ENCODE measurements around the gene CHD9.
"Not testable (repeated sequence)": the region's sequence is repeated elsewhere in the genome, so short reads cannot be mapped to it uniquely, and the experiment has no call there.

CHD9 gene

DNA sequence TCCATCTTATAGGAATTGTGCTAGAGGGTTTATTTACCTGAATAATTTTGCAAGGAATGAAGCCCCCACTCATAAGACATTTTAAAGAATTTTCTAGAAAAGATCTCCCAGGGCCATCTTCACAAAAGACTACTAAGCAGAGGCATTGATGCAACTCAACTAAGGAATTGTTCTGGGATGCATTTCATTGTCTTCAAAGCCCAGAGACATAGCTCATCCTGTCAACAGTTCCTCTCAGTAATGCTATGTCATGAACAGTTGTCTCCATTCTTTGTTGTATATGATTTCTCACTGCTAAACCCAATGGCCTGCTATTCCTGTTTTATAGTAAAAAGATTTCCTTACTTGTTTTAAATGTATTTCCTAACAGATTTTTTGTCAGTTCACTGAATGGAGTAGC lies 242.7 kb downstream of the CHD9 start:
- H3K27me3 ChIP-seq, result no peaks in the 10 kb centered on the region
- H3K9me3 ChIP-seq, result no peaks in the 10 kb centered on the region
- no peaks in the 10 kb centered on the region for H3K4me1 ChIP-seq
- H3K36me3 ChIP-seq, result peaks cover 84% of the 10 kb centered on the region
- DNase-seq, result no peak
- TF ChIP-seq, protein P1, sequence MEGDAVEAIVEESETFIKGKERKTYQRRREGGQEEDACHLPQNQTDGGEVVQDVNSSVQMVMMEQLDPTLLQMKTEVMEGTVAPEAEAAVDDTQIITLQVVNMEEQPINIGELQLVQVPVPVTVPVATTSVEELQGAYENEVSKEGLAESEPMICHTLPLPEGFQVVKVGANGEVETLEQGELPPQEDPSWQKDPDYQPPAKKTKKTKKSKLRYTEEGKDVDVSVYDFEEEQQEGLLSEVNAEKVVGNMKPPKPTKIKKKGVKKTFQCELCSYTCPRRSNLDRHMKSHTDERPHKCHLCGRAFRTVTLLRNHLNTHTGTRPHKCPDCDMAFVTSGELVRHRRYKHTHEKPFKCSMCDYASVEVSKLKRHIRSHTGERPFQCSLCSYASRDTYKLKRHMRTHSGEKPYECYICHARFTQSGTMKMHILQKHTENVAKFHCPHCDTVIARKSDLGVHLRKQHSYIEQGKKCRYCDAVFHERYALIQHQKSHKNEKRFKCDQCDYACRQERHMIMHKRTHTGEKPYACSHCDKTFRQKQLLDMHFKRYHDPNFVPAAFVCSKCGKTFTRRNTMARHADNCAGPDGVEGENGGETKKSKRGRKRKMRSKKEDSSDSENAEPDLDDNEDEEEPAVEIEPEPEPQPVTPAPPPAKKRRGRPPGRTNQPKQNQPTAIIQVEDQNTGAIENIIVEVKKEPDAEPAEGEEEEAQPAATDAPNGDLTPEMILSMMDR (IDR thresholded peaks at IDR 0.05; ENCODE audit: low read depth, low read length), result no peak
- H3K4me3 ChIP-seq (ENCODE audit: low read depth, low read length), result no peak overlapping the region

DNA sequence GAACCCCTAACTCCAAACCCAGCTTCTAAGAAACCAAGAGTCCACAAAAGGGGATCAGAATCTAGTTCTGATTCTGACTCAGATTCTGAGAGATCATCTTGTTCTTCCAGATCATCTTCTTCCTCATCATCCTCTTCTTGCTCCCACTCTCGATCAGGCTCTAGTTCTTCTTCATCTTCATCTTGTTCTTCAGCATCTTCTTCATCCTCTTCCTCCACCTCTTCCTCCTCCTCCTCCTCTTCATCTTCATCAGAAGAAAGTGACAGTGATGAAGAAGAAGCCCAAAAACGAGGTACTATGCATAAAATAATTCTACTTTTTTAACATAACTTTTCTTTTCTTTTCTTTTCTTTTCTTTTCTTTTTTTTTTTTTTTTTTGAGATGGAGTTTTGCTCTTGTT lies 249.5 kb downstream of the CHD9 start:
- Histone ChIP-seq H3K36me3 (peaks cover 76% of the 10 kb centered on the region), H3K27me3 (no peaks in the 10 kb centered on the region), H3K4me1 (no peaks in the 10 kb centered on the region), H3K9me3 (no peaks in the 10 kb centered on the region), H3K4me3 (ENCODE audit: low read depth, low read length) (no peak overlapping the region)
- no peak for DNase-seq
- TF ChIP-seq, protein P1 (IDR thresholded peaks at IDR 0.05; ENCODE audit: low read depth, low read length), result no peak

DNA sequence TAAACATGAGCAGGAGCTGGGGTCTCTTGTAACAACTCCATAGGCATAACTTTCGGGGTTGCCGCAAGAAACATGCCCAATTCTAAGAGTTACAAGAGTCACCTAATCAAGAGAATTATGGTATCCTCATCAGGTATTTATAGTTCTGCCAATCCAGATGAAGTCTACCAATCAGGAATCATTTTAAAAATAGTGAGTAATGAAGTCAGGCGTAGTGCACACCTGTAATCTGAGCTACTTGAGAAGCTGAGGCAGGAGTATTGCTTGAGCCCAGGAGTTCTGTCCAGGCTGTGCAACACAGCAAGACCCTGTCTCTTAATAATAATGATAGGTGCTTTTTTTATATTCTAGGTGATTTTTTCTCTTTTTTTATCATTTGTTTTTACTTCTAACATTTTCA lies 251.0 kb downstream of the CHD9 start:
- no peak overlapping the region for H3K4me3 ChIP-seq (ENCODE audit: low read depth, low read length)
- peaks cover 74% of the 10 kb centered on the region for H3K36me3 ChIP-seq
- H3K9me3 ChIP-seq, result no peaks in the 10 kb centered on the region
- H3K4me1 ChIP-seq, result no peaks in the 10 kb centered on the region
- no peaks in the 10 kb centered on the region for H3K27me3 ChIP-seq
- TF ChIP-seq, protein P1 (IDR thresholded peaks at IDR 0.05; ENCODE audit: low read depth, low read length), result no peak
- no peak for DNase-seq

DNA sequence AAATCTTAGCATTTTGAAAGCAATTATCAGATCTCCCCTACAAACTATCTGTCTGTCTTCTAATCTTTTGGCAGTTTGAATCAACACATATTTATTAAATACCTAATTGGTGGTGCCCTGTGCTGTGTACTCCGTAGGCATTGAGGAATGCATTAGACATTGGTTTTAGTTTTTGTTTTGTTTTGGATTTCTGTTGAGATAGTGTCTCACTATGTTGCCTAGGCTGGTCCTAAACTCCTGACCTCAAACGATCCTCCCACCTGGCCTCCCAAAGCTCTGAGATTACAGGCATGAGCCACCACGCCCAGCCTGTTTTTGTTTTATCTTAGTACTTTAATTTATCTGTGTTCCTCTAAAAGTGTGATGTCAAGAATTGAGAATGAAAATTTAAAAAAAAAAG lies 254.7 kb downstream of the CHD9 start:
- Histone ChIP-seq H3K9me3 (no peaks in the 10 kb centered on the region), H3K36me3 (peaks cover 86% of the 10 kb centered on the region), H3K27me3 (no peaks in the 10 kb centered on the region), H3K4me3 (ENCODE audit: low read depth, low read length) (no peak overlapping the region), H3K4me1 (no peaks in the 10 kb centered on the region)
- TF ChIP-seq, protein P1 (IDR thresholded peaks at IDR 0.05; ENCODE audit: low read depth, low read length), result no peak
- no peak for DNase-seq

DNA sequence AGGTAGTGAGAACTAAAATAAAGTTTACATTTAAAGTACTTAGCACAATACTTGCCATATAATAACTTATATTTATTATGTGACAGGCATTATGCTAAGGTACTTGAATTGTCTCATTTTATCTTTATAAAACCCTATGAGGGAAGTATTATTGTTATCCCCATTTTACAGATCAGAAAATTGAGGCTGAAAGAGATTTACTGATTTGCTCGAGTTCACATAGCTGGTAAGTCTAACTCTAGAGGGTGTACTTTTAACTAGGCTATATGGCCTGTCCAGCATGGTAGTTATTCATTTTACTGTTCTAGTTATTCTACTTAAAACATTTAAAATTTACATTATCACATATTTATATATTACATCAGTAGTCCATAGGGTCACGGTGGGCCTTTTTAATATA lies 266.2 kb downstream of the CHD9 start:
- Histone ChIP-seq H3K4me3 (ENCODE audit: low read depth, low read length) (no peak overlapping the region), H3K27me3 (no peaks in the 10 kb centered on the region), H3K36me3 (peaks cover 70% of the 10 kb centered on the region), H3K4me1 (no peaks in the 10 kb centered on the region), H3K9me3 (no peaks in the 10 kb centered on the region)
- TF ChIP-seq, protein P1 (IDR thresholded peaks at IDR 0.05; ENCODE audit: low read depth, low read length), result no peak
- no peak for DNase-seq

DNA sequence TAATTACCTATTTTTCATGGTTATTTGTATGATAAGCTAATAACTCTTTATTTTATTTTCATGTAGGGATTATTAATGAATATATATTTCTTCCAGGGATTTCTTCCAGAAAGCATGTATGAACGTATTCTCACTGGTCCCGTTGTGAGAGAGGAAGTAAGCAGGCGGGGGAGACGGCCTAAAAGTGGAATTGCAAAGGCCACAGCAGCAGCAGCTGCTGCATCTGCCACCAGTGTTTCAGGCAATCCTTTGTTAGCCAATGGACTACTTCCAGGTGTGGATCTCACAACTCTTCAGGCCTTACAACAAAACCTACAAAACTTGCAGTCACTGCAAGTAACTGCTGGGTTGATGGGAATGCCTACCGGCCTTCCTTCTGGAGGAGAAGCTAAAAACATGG lies 269.1 kb downstream of the CHD9 start:
- Histone ChIP-seq H3K36me3 (peaks cover 48% of the 10 kb centered on the region), H3K27me3 (no peaks in the 10 kb centered on the region), H3K4me1 (no peaks in the 10 kb centered on the region), H3K4me3 (ENCODE audit: low read depth, low read length) (no peak overlapping the region), H3K9me3 (no peaks in the 10 kb centered on the region)
- DNase-seq, result no peak
- TF ChIP-seq, protein P1 (IDR thresholded peaks at IDR 0.05; ENCODE audit: low read depth, low read length), result no peak

DNA sequence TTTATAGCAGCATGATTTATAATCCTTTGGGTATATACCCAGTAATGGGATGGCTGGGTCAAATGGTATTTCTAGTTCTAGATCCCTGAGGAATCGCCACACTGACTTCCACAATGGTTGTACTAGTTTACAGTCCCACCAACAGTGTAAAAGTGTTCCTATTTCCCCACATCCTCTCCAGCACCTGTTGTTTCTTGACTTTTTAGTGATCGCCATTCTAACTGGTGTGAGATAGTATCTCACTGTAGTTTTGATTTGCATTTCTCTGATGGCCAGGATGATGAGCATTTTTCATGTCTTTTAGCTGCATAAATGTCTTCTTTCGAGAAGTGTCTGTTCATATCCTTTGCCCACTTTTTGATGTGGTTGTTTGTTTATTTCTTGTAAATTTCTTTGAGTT lies 276.2 kb downstream of the CHD9 start:
- H3K4me3 ChIP-seq (ENCODE audit: low read depth, low read length); DNase-seq; H3K36me3 ChIP-seq; H3K9me3 ChIP-seq; H3K4me1 ChIP-seq; H3K27me3 ChIP-seq: not testable (repeated sequence)
